ENCODE measurements around the gene CARD9.

DNA sequence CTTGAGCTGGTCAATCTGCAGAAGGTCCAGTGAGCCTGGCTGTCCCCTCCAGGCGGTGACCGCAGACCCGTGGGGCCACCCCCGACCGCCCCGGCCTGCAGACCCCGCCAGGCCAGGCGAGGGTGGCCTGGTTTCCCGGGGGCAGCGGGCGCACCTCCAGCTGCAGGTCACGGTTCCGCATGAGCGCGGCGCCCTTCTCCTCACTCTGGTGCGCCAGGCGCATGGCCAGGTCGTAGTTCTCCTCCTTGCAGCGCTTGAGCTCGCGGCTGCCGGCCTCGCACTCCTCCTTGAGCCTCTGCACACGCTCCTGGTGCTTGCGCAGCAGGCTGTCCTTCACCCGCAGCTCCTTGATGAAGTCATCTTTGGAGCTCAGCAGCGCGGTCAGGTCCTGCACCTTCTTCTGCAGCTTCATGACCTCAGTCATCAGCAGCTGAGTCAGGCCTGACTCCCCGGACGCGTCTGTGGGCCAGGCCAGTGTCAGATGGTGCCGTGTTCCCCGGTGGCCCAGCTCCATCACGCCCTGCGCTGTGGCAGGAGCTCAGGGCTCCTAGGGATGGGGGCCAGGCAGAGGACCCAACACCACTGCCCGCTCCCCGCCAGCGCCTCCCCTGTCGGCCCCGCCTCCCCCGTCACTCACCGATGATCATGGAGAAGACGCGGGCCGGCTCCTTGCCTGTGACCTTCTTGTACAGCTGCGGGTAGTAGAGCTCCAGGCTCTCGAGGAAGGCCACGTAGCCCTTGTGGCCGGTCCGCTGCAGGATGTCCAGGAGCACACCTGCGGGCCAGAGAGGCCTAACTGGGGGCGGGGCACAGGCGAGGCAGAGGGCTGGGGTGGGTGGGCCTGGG, 2.6 kb downstream of the CARD9 start:
- TF ChIP-seq, protein P1, sequence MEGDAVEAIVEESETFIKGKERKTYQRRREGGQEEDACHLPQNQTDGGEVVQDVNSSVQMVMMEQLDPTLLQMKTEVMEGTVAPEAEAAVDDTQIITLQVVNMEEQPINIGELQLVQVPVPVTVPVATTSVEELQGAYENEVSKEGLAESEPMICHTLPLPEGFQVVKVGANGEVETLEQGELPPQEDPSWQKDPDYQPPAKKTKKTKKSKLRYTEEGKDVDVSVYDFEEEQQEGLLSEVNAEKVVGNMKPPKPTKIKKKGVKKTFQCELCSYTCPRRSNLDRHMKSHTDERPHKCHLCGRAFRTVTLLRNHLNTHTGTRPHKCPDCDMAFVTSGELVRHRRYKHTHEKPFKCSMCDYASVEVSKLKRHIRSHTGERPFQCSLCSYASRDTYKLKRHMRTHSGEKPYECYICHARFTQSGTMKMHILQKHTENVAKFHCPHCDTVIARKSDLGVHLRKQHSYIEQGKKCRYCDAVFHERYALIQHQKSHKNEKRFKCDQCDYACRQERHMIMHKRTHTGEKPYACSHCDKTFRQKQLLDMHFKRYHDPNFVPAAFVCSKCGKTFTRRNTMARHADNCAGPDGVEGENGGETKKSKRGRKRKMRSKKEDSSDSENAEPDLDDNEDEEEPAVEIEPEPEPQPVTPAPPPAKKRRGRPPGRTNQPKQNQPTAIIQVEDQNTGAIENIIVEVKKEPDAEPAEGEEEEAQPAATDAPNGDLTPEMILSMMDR (IDR thresholded peaks at IDR 0.05) = no peak
- no peak for TF ChIP-seq POLR2AphosphoS5 (IDR thresholded peaks at IDR 0.05)
- no peak for TF ChIP-seq POLR2A (IDR thresholded peaks at IDR 0.05)
- TF ChIP-seq EP300 (IDR thresholded peaks at IDR 0.05; ENCODE audit: low read depth) = no peak

Data from transverse colon (tissue), 4 donors.